ENCODE data around the gene KCNMA1.

The KCNMA1 gene

DNA sequence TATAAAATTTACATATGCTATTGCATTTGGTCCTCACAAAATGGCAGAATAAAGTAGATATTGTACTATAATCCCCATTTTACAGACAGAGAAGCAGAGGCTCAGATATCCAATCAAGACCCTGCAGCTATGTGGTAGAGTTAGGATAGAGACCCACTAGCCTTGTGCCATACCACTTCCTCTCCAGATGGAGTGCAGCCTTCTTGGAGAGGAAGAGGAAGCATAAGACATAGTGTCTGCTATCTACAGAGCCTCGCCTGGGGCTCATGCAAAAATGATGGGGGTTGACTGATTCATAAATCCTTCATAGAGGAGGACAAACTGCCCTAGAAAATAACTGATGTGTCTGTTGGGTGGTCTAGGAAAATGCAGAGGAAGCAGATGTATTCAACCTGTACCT lies 447.3 kb downstream of the KCNMA1 start:
- no peak overlapping the region for H3K4me3 ChIP-seq (ENCODE audit: low read depth, low read length)
- H3K4me1 ChIP-seq = no peaks in the 10 kb centered on the region
- no peaks in the 10 kb centered on the region for H3K36me3 ChIP-seq (ENCODE audit: control insufficient read depth, insufficient read depth, low read length)
- TF ChIP-seq, protein P1, sequence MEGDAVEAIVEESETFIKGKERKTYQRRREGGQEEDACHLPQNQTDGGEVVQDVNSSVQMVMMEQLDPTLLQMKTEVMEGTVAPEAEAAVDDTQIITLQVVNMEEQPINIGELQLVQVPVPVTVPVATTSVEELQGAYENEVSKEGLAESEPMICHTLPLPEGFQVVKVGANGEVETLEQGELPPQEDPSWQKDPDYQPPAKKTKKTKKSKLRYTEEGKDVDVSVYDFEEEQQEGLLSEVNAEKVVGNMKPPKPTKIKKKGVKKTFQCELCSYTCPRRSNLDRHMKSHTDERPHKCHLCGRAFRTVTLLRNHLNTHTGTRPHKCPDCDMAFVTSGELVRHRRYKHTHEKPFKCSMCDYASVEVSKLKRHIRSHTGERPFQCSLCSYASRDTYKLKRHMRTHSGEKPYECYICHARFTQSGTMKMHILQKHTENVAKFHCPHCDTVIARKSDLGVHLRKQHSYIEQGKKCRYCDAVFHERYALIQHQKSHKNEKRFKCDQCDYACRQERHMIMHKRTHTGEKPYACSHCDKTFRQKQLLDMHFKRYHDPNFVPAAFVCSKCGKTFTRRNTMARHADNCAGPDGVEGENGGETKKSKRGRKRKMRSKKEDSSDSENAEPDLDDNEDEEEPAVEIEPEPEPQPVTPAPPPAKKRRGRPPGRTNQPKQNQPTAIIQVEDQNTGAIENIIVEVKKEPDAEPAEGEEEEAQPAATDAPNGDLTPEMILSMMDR (IDR thresholded peaks at IDR 0.05) = no peak
- H3K4me2 ChIP-seq (ENCODE audit: low read length) = no peak overlapping the region
- H3K27ac ChIP-seq = no peak overlapping the region
- no peaks in the 10 kb centered on the region for H3K9me3 ChIP-seq (ENCODE audit: control insufficient read depth, low read length)
- no peaks in the 10 kb centered on the region for H3K27me3 ChIP-seq (ENCODE audit: control insufficient read depth, insufficient read depth, low read length)
- H3K9ac ChIP-seq = no peak overlapping the region
- no peaks in the 10 kb centered on the region for H3K79me2 ChIP-seq
- no peak overlapping the region for H2AFZ ChIP-seq

DNA sequence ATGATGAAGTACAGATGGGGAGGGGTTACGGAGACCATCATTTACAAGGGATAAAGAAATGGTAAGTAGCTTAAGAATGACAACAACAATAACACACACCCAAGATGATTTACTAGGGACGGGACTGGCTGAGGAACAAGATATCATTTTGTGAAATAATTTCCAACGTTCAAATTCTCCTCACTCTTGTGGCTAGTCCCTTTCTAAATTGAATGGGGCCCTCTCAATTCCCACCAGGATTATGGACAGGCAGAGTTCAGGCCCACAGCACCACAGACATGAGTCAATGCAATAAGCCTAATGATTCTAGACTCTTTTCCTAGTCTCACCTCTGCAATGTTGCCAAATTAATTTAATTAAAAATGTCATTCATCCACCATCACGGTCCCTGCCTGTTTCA lies 448.1 kb downstream of the KCNMA1 start:
- Histone ChIP-seq H3K4me1 (no peaks in the 10 kb centered on the region), H3K27ac (no peak overlapping the region), H3K27me3 (ENCODE audit: control insufficient read depth, insufficient read depth, low read length) (no peaks in the 10 kb centered on the region), H3K36me3 (ENCODE audit: control insufficient read depth, insufficient read depth, low read length) (no peaks in the 10 kb centered on the region), H3K4me3 (ENCODE audit: low read depth, low read length) (no peak overlapping the region), H3K9me3 (ENCODE audit: control insufficient read depth, low read length) (no peaks in the 10 kb centered on the region), H2AFZ (no peak overlapping the region), H3K4me2 (ENCODE audit: low read length) (no peak overlapping the region), H3K9ac (no peak overlapping the region), H3K79me2 (no peaks in the 10 kb centered on the region)
- TF ChIP-seq, protein P1 (IDR thresholded peaks at IDR 0.05) = no peak

DNA sequence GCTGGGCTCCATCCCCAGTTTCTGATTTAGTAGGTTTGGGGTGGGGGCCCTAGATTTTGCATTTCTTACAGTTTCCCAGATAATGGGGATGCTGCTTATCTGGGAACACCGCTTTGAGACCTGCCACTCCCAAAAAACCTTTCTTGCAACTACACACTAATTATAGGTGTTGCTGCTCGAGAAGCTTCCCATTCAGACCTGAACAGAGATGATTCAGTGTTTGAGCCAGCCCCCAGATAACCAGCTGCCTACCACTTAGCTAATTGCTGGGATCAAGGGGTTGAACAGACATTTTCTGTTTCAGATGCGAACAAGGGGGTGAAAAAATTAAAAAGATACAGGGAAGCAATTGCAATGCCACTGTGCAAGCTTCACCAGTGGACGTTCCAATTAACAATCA lies 448.5 kb downstream of the KCNMA1 start:
- no peak overlapping the region for H2AFZ ChIP-seq
- H3K9me3 ChIP-seq (ENCODE audit: control insufficient read depth, low read length) = no peaks in the 10 kb centered on the region
- no peaks in the 10 kb centered on the region for H3K4me1 ChIP-seq
- no peak overlapping the region for H3K9ac ChIP-seq
- H3K36me3 ChIP-seq (ENCODE audit: control insufficient read depth, insufficient read depth, low read length) = no peaks in the 10 kb centered on the region
- TF ChIP-seq, protein P1 (IDR thresholded peaks at IDR 0.05) = no peak
- H3K27ac ChIP-seq = no peak overlapping the region
- no peaks in the 10 kb centered on the region for H3K27me3 ChIP-seq (ENCODE audit: control insufficient read depth, insufficient read depth, low read length)
- H3K4me3 ChIP-seq (ENCODE audit: low read depth, low read length) = no peak overlapping the region
- H3K79me2 ChIP-seq = no peaks in the 10 kb centered on the region
- no peak overlapping the region for H3K4me2 ChIP-seq (ENCODE audit: low read length)

DNA sequence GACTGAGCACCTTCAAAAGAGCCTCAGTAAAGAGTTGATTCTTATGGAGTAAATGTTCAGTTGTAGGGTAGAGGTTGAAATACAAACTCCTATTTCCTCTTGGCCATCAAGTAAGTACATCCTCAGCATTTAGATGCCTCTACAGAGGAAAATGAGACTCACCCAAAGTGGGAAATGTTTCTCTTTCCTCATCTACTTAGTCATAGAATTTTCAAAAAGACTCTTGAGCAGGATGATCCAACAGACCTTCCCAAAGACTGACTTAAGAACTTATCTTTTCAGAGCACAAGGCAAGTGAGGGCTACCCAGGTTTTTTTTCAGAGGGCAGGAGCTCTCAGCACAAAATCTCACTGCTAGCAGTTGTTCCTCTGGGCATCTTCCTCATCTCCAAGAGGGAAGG lies 449.1 kb downstream of the KCNMA1 start:
- H3K9ac ChIP-seq = no peak overlapping the region
- H3K27ac ChIP-seq = no peak overlapping the region
- no peak overlapping the region for H3K4me3 ChIP-seq (ENCODE audit: low read depth, low read length)
- no peaks in the 10 kb centered on the region for H3K9me3 ChIP-seq (ENCODE audit: control insufficient read depth, low read length)
- H3K36me3 ChIP-seq (ENCODE audit: control insufficient read depth, insufficient read depth, low read length) = no peaks in the 10 kb centered on the region
- no peaks in the 10 kb centered on the region for H3K79me2 ChIP-seq
- H2AFZ ChIP-seq = no peak overlapping the region
- TF ChIP-seq, protein P1 (IDR thresholded peaks at IDR 0.05) = no peak
- no peaks in the 10 kb centered on the region for H3K4me1 ChIP-seq
- no peaks in the 10 kb centered on the region for H3K27me3 ChIP-seq (ENCODE audit: control insufficient read depth, insufficient read depth, low read length)
- H3K4me2 ChIP-seq (ENCODE audit: low read length) = no peak overlapping the region

DNA sequence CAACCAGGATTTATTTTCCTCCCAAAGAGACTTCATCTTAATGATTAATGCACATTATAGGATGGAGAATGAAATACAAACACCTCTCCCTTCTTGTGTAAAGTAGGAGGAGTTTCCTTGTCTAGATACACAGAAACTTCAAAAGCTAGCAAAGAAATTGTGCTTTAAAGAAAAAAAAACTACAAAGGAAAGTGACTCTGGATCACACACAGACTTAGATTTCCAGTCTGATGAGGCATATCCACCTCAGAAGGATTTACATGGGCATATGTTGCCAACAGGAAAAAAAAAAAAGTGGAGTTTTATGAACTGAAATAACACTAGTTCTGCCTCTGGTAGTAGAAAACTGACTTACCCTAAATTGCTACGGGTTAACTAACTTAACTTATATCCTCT lies 449.6 kb downstream of the KCNMA1 start:
- no peak overlapping the region for H3K4me3 ChIP-seq (ENCODE audit: low read depth, low read length)
- H3K79me2 ChIP-seq = no peaks in the 10 kb centered on the region
- H3K9me3 ChIP-seq (ENCODE audit: control insufficient read depth, low read length) = no peaks in the 10 kb centered on the region
- no peak overlapping the region for H3K27ac ChIP-seq
- H3K9ac ChIP-seq = no peak overlapping the region
- H3K36me3 ChIP-seq (ENCODE audit: control insufficient read depth, insufficient read depth, low read length) = no peaks in the 10 kb centered on the region
- no peaks in the 10 kb centered on the region for H3K4me1 ChIP-seq
- TF ChIP-seq, protein P1 (IDR thresholded peaks at IDR 0.05) = no peak
- H3K27me3 ChIP-seq (ENCODE audit: control insufficient read depth, insufficient read depth, low read length) = no peaks in the 10 kb centered on the region
- H2AFZ ChIP-seq = no peak overlapping the region
- H3K4me2 ChIP-seq (ENCODE audit: low read length) = no peak overlapping the region

Measured in parathyroid adenoma (tissue), 2 donors.